ENCODE measurements around the gene LHX1.

The LHX1 gene

DNA sequence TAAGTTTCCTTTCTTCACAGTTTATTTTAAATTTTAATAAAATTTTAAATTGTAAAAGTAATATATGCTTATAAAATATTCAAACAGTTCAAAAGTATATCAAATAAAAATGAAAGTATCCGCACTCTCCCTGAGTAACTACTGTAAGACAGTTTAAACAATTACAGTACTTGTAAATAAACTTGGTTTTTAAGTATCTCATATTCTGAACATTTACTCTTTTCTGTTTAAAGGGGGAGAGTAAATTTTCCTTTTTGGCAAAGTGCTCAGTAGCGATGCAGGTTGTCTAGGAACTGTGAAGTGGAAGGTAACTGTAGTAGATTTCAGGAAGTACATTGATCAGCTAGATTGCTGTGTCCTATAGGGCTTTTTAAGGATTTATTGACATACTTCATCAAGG, 40.3 kb downstream of the LHX1 start:
- DNase-seq (ENCODE audit: low read depth, low spot score): no peak
- in situ Hi-C loops (cut with HindIII; ENCODE audit: low sequenced_read_pairs): no loop called here
- TF ChIP-seq, protein P1, sequence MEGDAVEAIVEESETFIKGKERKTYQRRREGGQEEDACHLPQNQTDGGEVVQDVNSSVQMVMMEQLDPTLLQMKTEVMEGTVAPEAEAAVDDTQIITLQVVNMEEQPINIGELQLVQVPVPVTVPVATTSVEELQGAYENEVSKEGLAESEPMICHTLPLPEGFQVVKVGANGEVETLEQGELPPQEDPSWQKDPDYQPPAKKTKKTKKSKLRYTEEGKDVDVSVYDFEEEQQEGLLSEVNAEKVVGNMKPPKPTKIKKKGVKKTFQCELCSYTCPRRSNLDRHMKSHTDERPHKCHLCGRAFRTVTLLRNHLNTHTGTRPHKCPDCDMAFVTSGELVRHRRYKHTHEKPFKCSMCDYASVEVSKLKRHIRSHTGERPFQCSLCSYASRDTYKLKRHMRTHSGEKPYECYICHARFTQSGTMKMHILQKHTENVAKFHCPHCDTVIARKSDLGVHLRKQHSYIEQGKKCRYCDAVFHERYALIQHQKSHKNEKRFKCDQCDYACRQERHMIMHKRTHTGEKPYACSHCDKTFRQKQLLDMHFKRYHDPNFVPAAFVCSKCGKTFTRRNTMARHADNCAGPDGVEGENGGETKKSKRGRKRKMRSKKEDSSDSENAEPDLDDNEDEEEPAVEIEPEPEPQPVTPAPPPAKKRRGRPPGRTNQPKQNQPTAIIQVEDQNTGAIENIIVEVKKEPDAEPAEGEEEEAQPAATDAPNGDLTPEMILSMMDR (IDR thresholded peaks at IDR 0.05; ENCODE audit: low read depth, low read length): no peak
- H3K4me3 ChIP-seq (ENCODE audit: low read depth, low read length): no peak overlapping the region

GRCh38 chr17:36978810-36979564, 41.7 kb downstream of the LHX1 start:
- H3K4me3 ChIP-seq (ENCODE audit: low read depth, low read length): no peak overlapping the region
- DNase-seq (ENCODE audit: low read depth, low spot score): no peak
- in situ Hi-C loops (cut with HindIII; ENCODE audit: low sequenced_read_pairs): no loop called here
- TF ChIP-seq, protein P1 (IDR thresholded peaks at IDR 0.05; ENCODE audit: low read depth, low read length): no peak

DNA sequence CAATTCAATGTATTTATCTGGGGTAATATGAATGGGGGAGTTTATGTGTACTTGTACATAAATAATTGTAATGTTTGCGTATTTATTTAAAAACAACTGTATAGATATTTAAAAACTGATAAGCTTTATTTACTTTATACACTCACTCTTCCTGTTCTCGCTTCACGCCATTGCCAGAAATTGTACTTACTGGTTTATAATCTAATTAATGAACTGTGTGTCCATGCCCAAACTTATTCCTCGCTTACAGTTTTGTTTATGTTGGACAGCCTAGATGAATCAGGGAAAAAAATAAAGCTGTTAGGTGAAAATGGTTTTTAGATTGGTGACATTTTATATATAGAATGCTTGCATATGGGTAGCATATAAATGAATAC, 42.3 kb downstream of the LHX1 start:
- no peak overlapping the region for H3K4me3 ChIP-seq (ENCODE audit: low read depth, low read length)
- DNase-seq (ENCODE audit: low read depth, low spot score): no peak
- TF ChIP-seq, protein P1 (IDR thresholded peaks at IDR 0.05; ENCODE audit: low read depth, low read length): no peak
- in situ Hi-C loops (cut with HindIII; ENCODE audit: low sequenced_read_pairs): no loop called here

GRCh38 chr17:36980280-36980761, 43.0 kb downstream of the LHX1 start:
- in situ Hi-C loops (cut with HindIII; ENCODE audit: low sequenced_read_pairs): no loop called here
- DNase-seq (ENCODE audit: low read depth, low spot score): peak; percentile 29
- TF ChIP-seq, protein P1 (IDR thresholded peaks at IDR 0.05; ENCODE audit: low read depth, low read length): no peak
- no peak overlapping the region for H3K4me3 ChIP-seq (ENCODE audit: low read depth, low read length)

DNA sequence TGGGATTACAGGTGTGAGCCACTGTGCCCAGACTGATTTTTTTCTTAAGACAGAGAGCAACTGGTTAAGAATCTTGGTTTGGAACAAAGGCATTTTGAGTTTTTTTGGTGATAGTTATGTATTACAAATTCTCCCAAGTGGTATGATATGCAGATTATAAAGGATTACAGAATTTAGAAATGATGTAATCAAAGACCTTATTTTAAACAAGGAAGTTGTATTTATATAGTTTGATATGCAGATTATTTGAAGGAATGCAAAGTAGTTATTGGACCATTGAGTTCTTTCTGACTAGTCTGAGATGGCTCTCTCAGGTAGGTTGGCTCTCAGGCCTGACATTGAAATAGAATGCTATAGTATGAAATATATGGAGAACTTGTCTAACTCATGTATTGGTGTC, 46.3 kb downstream of the LHX1 start:
- H3K4me3 ChIP-seq (ENCODE audit: low read depth, low read length): no peak overlapping the region
- TF ChIP-seq, protein P1 (IDR thresholded peaks at IDR 0.05; ENCODE audit: low read depth, low read length): no peak
- in situ Hi-C loops (cut with HindIII; ENCODE audit: low sequenced_read_pairs): no loop called here
- DNase-seq (ENCODE audit: low read depth, low spot score): no peak

GRCh38 chr17:36989173-36989572, 51.9 kb downstream of the LHX1 start:
- DNase-seq (ENCODE audit: low read depth, low spot score): no peak
- TF ChIP-seq, protein P1 (IDR thresholded peaks at IDR 0.05; ENCODE audit: low read depth, low read length): no peak
- H3K4me3 ChIP-seq (ENCODE audit: low read depth, low read length): no peak overlapping the region
- in situ Hi-C loops (cut with HindIII; ENCODE audit: low sequenced_read_pairs): no loop called here
